HL-60 (cell line): Measurements from ENCODE around the gene NUB1.

Experiments used
- DNase-seq, 2 experiments: peaks; one replicate each; pipeline ENCODE4 v3.0.0-alpha.2; 2010 to 2020; ENCODE audit warnings: low read depth in 1 of 2, low spot score in 1 of 2
- H3K27ac ChIP-seq: fragments of 250-450 bp; sonication (Bioruptor Pico); replicated peaks from 2 replicates; pipeline ENCODE4 v1.5.1; 2020; ENCODE audit warnings: mild to moderate bottlenecking, moderate library complexity
- H3K27me3 ChIP-seq: fragments of 250-450 bp; sonication (Bioruptor Pico); 2 replicates; pipeline ENCODE4 v1.5.1; 2021; ENCODE audit warnings: mild to moderate bottlenecking, moderate library complexity; ENCODE audit not compliant: insufficient read depth, poor library complexity, severe bottlenecking
- H3K4me3 ChIP-seq: replicated peaks from 2 replicates; pipeline ENCODE4 v1.5.1; 2011; ENCODE audit warnings: mild to moderate bottlenecking, control low read depth, low read length; ENCODE audit not compliant: insufficient read depth
- GABPA ChIP-seq: IDR thresholded peaks from 2 replicates; pipeline ENCODE4 v1.6.1; 2012; ENCODE audit warnings: low read depth
- POLR2AphosphoS5 ChIP-seq: IDR thresholded peaks from 2 replicates; pipeline ENCODE4 v1.6.1; 2012; ENCODE audit warnings: low read depth
- REST ChIP-seq: IDR thresholded peaks from 2 replicates; pipeline ENCODE4 v1.6.1; 2012; ENCODE audit warnings: low read depth; ENCODE audit not compliant: insufficient replicate concordance
- SPI1 ChIP-seq: IDR thresholded peaks from 2 replicates; pipeline ENCODE4 v1.6.1; 2012; ENCODE audit warnings: low read depth, mild to moderate bottlenecking, borderline replicate concordance
- TF ChIP-seq, protein P1 (sequence below): IDR thresholded peaks from one replicate; pipeline ENCODE4 v1.5.1; 2011; ENCODE audit warnings: low read length, control low read depth, inconsistent platforms; ENCODE audit not compliant: insufficient read depth

Gene NUB1

GRCh38 chr7:151375530-151376217 lies 34.1 kb downstream of the NUB1 start:
- Histone ChIP-seq H3K27me3 (no peaks in the 10 kb centered on the region), H3K4me3 (no peak overlapping the region), H3K27ac (no peak overlapping the region)
- TF ChIP-seq GABPA (no peak), POLR2AphosphoS5 (no peak), REST (no peak), SPI1 (no peak)
- TF ChIP-seq, protein P1, sequence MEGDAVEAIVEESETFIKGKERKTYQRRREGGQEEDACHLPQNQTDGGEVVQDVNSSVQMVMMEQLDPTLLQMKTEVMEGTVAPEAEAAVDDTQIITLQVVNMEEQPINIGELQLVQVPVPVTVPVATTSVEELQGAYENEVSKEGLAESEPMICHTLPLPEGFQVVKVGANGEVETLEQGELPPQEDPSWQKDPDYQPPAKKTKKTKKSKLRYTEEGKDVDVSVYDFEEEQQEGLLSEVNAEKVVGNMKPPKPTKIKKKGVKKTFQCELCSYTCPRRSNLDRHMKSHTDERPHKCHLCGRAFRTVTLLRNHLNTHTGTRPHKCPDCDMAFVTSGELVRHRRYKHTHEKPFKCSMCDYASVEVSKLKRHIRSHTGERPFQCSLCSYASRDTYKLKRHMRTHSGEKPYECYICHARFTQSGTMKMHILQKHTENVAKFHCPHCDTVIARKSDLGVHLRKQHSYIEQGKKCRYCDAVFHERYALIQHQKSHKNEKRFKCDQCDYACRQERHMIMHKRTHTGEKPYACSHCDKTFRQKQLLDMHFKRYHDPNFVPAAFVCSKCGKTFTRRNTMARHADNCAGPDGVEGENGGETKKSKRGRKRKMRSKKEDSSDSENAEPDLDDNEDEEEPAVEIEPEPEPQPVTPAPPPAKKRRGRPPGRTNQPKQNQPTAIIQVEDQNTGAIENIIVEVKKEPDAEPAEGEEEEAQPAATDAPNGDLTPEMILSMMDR, result no peak
- DNase-seq, result no peak

GRCh38 chr7:151376218-151376902 lies 34.7 kb downstream of the NUB1 start:
- H3K27ac ChIP-seq, result no peak overlapping the region
- no peak for TF ChIP-seq POLR2AphosphoS5
- no peak for TF ChIP-seq GABPA
- no peak for TF ChIP-seq REST
- TF ChIP-seq SPI1, result no peak
- H3K27me3 ChIP-seq, result no peaks in the 10 kb centered on the region
- no peak overlapping the region for H3K4me3 ChIP-seq
- DNase-seq, result no peak

GRCh38 chr7:151377406-151377805 lies 35.8 kb downstream of the NUB1 start:
- Histone ChIP-seq H3K27me3 (peaks cover 9% of the 10 kb centered on the region), H3K4me3 (no peak overlapping the region), H3K27ac (no peak overlapping the region)
- TF ChIP-seq SPI1 (no peak), GABPA (no peak), POLR2AphosphoS5 (no peak), REST (no peak)
- TF ChIP-seq, protein P1, result no peak
- no peak for DNase-seq
